GM18867 (cell line): ENCODE data around the gene TAB3.

ENCODE experiments used
- ATAC-seq: cut with Tn5 transposase; IDR thresholded peaks from one replicate; pipeline ENCODE4 v1.9.1; 2021; ENCODE audit warnings: mild to moderate bottlenecking, moderate library complexity; ENCODE audit not compliant: unreplicated experiment

Gene TAB3, protein sequence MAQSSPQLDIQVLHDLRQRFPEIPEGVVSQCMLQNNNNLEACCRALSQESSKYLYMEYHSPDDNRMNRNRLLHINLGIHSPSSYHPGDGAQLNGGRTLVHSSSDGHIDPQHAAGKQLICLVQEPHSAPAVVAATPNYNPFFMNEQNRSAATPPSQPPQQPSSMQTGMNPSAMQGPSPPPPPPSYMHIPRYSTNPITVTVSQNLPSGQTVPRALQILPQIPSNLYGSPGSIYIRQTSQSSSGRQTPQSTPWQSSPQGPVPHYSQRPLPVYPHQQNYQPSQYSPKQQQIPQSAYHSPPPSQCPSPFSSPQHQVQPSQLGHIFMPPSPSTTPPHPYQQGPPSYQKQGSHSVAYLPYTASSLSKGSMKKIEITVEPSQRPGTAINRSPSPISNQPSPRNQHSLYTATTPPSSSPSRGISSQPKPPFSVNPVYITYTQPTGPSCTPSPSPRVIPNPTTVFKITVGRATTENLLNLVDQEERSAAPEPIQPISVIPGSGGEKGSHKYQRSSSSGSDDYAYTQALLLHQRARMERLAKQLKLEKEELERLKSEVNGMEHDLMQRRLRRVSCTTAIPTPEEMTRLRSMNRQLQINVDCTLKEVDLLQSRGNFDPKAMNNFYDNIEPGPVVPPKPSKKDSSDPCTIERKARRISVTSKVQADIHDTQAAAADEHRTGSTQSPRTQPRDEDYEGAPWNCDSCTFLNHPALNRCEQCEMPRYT

DNA sequence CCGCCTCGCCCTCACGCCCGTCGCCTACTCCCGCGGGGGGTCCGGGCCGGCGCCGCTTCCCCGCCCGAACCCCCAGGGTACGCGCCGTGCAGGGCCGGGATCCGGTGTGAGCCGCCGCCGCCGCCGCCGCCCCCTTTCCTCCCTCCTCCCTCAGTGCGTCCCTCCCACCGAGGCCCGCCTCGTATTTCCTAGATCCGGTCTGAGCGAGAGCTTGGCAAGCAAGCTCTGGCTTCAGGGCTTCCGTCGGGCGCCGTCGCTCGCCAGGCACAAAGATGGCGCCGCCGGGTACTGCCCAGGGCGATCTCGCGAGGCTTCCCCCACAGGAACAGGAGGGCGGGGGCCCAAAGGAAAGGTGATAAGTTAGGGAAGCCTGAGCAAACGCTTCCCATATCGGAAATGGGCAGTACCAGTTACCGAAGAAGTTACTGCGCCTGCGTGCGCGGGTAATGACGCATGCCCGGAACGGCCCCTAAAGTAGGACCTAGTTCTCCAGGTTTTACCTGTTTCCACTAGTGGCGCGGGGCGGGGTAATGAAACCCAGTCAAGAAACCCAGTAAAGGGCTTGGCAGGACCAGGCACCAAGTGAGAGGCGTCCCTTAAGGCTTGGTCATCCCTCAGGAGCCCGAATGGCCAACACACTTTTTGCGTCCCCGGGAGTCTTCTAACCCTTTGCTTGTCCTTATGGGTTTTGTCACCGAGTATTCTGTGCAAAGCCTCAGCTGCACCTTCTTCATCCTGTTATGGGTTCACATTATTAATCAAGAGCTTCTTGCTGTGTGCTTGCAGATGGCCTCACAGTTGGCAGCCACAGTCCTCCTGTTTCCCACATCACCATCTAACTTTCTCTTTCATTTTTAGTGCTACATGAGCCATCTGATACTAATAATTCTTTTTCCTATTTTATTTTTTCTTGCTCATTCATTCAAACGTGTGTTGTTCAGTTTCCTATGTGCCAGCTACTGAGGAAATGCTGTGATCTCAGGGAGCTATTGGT is at the start of gene TAB3:
Gene TAB3 (minus strand): TSS at position 108 of the 994 bp plus-strand sequence. CDS start 29,666 bp downstream, outside the sequence.
- ATAC-seq: peak; percentile 87

DNA sequence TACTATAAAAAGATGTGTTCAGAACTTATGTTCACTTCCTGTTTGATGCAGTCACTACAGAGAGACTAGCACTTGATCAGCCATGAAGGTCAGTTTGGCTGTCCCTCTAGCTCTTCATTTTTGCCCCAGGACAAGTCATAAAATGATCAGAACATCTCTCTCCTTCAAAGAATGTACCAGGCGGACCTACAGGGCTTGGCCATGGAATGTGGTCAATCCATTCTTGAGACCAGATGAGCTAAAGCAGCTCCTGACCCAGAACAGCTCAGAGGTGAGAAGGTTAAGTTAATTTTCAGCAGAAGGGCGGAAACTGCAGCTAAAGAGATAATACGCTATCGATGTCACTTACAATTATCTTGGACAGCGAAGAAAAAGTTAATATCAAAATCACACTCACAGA is 49.2 kb upstream of the TAB3 start:
- ATAC-seq: no peak

DNA sequence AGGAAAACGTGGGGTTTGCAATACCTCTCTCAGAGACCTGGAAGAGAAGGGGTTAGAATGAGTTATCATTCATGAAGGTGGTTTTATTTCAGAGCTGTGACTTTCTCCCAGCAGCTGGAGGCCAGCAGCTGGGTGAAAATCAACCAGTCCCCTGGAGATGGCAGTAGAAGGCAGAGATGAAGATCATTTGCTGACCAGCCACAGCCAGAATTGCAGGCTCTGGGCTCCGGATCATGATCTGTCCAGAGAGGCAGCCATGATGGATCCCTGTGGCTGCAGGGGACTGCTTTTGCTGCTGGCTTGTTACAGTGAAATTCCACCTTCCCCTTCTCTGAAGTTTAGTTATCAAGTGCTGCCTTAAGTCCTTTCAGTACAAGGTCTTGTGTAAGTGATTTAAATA is 46.9 kb upstream of the TAB3 start:
- no peak for ATAC-seq

DNA sequence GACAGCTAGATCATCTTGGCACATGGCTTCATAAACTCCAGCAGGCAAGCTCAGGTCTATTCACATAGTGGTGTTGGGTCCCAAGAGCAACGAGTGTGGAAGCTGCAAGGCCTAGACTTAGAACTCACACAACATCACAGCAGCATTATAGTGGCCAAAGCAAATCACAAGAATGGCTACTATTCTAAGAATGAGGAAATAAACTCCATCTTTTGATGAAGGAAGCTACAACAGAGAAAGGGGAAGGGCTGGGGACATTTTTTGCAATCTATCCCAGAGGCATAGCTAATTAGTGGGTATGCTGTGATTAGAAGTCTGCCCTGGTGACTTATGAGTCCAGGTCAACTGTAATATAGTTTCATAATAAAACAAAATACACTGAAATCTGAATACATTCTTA is 42.9 kb upstream of the TAB3 start:
- no peak for ATAC-seq

DNA sequence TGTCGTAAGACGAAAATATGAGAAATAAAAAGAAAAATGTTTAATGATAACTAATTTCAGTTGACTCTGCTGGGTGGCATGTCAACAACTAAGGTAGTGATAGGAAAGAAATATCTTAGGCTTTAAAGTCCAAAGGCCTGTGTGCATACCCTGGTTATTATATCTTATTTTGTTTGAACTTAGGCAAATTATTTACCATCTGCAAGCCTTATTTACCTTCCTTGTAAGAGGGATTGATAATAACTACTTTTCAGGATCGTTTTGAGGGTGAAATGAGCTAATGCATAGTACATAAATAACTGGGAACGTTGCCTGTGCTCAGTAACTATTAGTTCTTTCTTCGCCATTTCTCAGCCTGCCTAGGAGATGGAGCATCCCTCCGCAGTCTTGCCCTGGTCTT is 41.6 kb upstream of the TAB3 start:
- no peak for ATAC-seq

DNA sequence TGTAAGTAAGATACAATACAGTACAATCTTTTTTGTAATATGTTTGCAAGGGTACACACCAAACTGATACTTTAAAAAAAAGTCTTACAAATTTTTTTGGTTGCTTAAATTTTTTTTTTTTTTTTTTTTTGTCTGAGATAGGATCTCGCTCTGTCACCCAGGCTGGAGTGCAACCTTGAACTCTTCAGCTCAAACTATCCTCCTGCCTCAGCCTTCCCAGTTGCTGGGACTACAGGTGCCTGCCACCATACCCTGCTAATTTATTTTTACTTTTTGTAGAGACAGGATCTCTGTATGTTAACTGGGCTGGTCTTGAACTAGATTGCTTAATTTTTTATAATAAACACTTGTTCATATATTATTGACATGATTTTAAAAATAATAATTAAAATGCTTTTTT is 41.1 kb upstream of the TAB3 start:
- no peak for ATAC-seq

DNA sequence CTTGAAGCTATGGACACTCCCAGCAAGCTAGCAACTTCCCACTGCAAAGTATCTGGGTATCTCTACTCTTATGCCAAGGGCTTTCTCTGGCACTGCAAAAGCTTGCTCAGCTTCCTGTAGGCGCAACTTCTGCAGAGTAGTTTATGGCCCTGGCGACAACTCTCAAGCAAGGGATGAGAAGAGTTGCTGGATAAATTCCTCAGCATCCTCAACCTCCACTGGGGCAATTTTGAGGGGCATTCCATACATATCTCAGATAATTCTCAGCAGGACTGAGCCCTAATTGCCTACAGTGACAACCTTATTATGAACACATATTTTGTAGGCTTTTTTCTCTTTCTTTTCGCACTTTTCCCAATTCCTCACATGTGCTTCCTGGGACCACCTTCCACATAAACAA is 31.2 kb upstream of the TAB3 start:
- no peak for ATAC-seq

DNA sequence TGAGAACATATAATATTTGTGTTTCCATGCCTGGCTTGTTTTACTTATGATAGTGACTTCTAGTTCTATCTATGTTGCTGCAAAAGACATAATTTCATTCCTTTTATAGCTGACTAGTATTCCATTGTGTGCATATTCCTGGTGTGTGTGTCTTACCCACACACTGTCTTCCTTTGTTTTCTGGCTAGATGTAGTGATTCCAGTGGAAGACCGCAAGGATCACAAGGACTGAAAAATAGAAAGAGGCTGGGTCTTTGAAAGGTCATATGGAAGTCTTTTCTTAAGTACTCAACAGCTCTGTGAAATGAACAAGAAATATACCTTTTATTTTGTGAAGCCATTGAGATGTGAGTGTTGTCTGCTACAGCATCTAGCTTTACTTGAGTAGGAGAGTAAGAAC is 29.4 kb upstream of the TAB3 start:
- no peak for ATAC-seq

DNA sequence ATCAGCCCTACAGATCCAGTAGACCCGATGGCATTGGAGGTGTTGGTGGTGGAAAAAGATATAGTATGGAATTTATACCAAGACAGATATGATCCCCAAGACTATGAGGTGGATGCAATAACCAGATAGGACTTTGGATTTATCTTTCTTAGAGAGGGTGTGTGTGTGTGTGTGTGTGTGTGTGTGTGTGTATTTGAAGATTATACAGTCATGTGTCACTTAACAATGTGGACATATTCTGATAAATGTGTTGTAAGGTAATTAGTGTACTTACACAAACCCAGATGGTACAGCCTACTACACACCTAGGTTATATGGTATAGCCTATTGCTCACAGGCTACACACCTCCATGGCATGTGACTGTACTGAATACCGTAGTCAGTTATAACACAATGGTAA is 24.4 kb upstream of the TAB3 start:
- no peak for ATAC-seq

DNA sequence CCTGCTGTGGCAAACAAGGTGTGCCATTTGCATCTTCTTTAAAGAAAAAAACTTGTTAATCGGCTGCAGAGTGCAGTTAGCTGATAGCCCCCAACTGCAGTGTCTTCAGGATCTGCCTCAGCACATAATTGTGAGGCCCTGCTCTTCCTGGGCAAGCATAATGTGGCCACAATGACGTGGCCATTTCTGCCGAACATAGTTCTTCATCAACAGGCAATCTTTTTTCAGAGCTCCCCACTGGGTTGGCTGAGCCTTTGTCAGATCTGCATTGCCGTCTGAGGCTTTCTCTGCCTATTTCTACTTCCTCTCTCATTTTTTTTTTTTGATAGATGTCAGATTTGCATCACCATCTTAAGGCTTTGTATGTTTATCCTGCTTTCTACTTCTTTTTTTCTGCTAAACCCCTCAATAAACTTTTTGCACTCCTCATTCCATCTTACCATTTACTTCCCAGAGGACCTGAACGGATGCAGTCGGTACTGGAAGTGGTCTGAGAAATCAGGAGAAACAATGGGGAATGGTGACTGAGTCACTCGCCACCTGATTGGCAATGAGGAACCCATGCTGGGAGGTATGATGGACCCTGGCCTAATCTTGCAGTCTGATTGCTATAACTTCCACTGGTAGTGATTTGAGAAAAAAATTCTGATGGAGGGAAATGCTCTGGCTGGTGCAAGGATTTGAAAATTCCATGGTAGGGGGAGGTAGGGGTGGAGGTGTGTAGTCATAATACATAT is 21.2 kb upstream of the TAB3 start:
- no peak for ATAC-seq

DNA sequence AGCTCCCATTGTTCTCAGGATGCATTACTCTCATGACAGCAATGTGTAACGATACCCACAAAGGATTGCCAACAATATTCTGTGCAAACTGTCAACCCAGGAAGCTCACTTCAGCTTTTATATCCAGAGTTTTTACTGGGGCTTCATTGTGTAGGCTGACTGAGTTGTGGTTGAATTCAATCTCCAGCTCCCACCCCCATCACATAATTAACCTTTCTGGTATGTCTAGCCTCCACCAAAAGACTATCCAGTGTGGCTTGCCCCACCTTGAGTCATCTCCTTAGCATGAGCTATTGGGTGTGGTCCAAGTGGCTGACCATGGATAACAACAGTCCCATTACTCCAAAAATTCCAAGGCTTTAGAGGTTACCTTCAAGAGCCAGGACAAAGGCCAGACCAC is 17.7 kb upstream of the TAB3 start:
- no peak for ATAC-seq

DNA sequence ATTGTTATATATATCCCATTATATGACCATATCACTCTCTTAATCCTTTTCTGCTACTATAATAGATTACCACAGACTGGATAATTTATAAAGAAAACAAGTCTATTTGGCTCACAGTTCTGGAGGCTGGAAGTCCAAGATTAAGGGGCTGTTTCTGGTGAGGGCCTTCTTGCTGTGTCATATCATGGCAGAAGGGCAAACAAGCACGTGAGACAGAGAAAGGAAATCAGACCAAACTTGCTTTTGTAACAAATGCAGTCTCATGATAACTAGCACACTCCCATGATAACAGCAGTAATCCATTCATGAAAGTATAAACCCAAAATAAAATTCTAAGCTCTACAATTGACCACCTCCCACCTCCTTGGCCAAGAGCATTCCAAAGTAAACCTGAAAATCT is 16.3 kb upstream of the TAB3 start:
- no peak for ATAC-seq

DNA sequence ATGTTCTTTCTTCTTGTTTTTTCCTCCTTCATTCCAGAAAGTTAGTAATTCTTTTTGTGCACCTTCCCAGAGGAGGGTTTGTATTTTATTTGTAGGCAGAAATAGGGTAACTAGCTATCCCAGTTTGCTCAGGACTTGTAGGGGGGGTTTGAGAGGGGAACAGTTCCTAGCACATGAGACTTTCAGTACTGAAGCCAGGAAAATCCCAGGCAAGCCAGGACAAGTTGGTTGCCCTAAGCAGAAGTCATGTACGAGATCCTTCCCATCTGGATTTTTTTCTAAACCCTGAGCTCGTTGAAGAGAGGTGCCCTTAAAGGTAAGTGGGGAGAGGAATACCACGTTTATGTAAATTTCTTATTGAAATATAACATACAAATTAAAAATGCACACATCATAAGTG is 15.6 kb upstream of the TAB3 start:
- no peak for ATAC-seq

DNA sequence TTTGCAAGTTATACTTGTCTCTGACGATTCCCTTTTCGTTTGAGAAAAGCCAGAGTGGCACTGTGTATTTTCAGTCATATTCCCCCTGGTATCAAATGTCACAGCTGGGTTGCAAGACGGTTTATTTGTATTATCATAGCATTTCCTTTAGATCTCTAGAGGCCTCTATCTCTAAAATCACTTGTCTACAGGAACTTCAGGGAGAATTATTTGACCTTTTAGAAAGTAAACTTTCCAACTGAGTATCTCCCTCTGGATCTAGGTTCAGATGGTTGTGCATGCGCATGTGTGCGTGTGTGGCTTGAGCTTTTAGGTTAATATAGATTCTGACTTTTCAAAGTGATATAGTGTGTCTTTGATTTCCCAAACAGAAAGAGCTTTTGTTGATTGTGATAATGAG is 15.1 kb upstream of the TAB3 start:
- ATAC-seq: no peak

DNA sequence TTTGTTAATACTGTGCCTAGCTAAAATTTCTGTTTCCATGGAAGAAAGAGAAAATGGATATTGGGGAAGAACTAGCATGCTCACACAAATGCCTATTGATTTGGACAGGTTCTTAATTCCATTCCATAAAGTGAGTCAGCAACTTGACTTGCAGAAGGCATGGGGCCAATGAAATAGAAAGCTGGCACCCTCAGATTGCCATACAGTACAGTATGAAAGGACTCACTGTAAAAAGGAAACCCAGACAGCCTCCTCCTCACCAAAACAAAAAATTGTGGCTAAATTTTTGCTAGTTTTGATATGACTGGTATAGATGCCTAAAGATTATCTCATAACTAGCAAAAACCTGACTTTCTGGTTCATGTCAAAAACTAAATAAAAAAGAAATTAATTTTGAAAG is 11.2 kb upstream of the TAB3 start:
- peak; percentile 62 for ATAC-seq

DNA sequence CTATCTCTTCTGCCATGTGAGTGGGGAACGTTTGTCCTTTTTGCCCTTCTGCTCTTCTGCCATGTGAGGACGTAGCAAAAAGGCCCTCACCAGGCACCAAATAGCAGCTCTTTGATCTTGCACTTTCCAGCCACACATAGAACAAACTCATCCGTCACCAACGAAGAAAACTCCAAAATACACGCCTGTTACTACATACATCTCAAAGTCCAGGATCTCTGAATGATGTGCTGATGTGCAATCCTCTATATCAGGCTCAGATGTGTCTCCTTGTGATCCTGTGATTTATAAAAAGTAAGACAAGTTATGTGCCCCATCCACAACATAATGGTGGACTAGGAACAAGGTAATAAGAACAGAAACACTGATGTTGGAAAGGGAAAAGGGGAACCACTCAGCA is 9.8 kb upstream of the TAB3 start:
- no peak for ATAC-seq

DNA sequence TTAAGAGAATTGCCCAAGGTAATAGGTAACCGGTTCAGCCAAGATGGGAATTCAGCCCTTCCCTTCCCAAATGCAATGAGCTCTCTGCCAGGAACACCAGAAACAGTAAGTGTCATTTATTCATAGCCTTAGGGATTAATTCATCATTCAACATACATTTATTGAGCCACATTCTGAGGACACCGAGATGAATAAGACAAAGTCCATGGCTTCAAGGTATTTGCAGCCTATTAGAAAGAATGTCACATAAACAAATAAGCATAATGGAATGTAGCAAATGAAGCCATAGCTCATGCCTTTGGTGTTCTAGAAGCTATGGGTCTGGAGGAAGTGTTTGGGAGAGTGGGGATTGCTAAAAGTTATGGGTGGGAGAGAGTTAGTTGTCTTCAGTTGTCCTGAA is 6.3 kb upstream of the TAB3 start:
- no peak for ATAC-seq

DNA sequence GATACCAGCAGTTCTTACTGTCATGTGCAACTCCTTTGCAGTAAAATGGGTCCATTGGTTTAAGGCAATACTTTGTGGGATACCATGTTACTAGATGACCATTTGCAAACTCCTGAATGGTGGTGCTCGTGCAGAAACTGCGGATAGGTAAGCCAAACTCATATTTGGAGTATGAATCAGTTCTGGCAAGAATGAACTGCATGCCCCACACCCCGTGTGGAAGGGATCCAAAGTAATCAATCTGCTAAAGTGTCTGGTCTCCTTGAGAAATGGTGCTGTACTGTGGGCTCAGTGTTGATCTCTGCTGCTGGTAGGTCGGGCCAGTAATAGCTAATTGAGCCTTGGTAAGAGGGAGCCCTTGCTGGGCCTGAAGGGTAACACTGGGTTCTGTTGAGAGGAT is 4.2 kb upstream of the TAB3 start:
- ATAC-seq: no peak

DNA sequence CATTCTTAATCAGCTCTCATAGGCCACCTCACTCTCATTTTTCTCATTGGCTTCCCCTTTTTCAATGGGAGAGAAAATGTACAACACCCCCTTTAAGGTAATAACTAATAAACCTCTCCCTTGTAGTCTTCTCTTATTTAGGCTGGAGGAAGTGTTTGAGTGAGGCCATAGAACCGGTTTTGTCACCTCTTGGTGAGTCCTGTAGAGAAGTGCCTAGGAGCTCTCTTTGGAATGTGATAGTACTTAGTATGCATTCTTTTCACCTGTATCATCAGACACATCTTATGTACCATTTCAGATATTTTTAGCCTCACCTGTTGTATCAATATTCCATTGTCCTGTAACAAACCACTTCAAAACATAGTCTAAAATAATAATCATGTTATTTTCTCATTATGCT is 3.5 kb upstream of the TAB3 start:
- ATAC-seq: no peak

DNA sequence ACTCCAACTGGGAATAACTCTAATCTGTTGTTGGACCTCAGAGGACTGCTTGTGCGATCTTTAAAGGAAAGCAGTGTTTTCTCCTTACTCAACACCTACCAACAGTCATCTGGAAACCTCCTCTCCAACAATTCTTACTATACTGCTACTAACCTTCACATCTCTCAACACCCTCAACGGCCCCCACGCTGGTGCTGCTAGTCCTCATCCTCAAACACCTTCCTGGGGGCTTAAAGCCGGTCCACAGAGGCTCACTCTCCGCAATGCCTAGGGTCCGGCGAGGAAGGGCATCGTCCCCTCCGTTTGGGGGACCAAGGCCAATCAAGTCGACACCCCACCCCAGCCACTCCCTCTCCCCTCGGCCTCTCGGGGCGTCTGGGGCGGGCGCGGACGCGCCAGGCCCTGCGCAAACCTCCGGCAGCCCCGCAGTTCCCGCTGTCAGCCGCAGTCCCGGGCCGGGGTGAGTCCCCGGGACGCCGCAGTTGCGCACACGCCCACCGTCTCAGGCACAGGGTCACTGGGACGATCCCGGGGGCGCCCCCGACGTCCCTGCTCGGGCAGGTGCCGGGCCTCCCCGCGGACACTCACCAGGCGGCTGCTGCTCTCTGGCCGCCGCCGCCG is 418 bp downstream of the TAB3 start:
- peak; percentile 28 for ATAC-seq
